CD4-positive, alpha-beta T cell treated with Interleukin-17A for 4 hours (primary cell): Measurements from ENCODE around the gene P2RY6.
A peak's percentile ranks its signal among the peaks of the same experiment; 100 is the strongest.

Experiments
- DNase-seq: peaks from one replicate; pipeline ENCODE4 v3.0.0-alpha.2; 2020; ENCODE audit warnings: mixed read lengths

Gene P2RY6

GRCh38 chr11:73298233-73298632 lies 26.1 kb downstream of the P2RY6 start:
- DNase-seq: no peak

- no peak for DNase-seq
Observed at GRCh38 chr11:73299751-73300150, 27.6 kb downstream of the P2RY6 start.

- no peak for DNase-seq
Observed at GRCh38 chr11:73306069-73306841, 34.1 kb downstream of the P2RY6 start.

- DNase-seq: no peak
Observed at GRCh38 chr11:73306977-73307322, 34.8 kb downstream of the P2RY6 start.

- peak; percentile 96 for DNase-seq
Observed at GRCh38 chr11:73307323-73308002, 35.3 kb downstream of the P2RY6 start.

- DNase-seq: peak; percentile 55
Observed at GRCh38 chr11:73308003-73308960, 36.1 kb downstream of the P2RY6 start, which contains the start of gene ARHGEF17. TSS of gene ARHGEF17 (plus strand) at chr11:73308276. CDS start at chr11:73308639, 363 bp downstream.

GRCh38 chr11:73308961-73309919 lies 37.1 kb downstream of the P2RY6 start:
- peak; percentile 6 for DNase-seq

GRCh38 chr11:73310076-73310475 lies 37.9 kb downstream of the P2RY6 start:
- no peak for DNase-seq

GRCh38 chr11:73310661-73311393 lies 38.7 kb downstream of the P2RY6 start:
- no peak for DNase-seq

GRCh38 chr11:73311394-73311869 lies 39.3 kb downstream of the P2RY6 start:
- no peak for DNase-seq

- no peak for DNase-seq
Observed at GRCh38 chr11:73312036-73312435, 39.9 kb downstream of the P2RY6 start.

GRCh38 chr11:73312851-73313327 lies 40.8 kb downstream of the P2RY6 start:
- DNase-seq: no peak

GRCh38 chr11:73313652-73314051 lies 41.5 kb downstream of the P2RY6 start:
- DNase-seq: no peak

- DNase-seq: no peak
Observed at GRCh38 chr11:73314117-73314961, 42.2 kb downstream of the P2RY6 start.

GRCh38 chr11:73315293-73316020 lies 43.3 kb downstream of the P2RY6 start:
- DNase-seq: no peak

- DNase-seq: no peak
Observed at GRCh38 chr11:73316422-73316821, 44.3 kb downstream of the P2RY6 start.

- no peak for DNase-seq
Observed at GRCh38 chr11:73317373-73317772, 45.2 kb downstream of the P2RY6 start.

GRCh38 chr11:73317803-73318202 lies 45.7 kb downstream of the P2RY6 start:
- DNase-seq: no peak

- no peak for DNase-seq
Observed at GRCh38 chr11:73318501-73319011, 46.4 kb downstream of the P2RY6 start.
